Adipocyte (in vitro differentiated cells): ENCODE results near the gene DCTD.

Experiments used
- DNase-seq: peaks from one replicate; pipeline ENCODE4 v3.0.0-alpha.2; 2015; ENCODE audit warnings: low read depth
- H3K27me3 ChIP-seq: replicated peaks from 2 replicates; pipeline ENCODE4 v1.7.0; 2013; ENCODE audit warnings: mild to moderate bottlenecking, low read length, moderate library complexity; ENCODE audit not compliant: control insufficient read depth, insufficient read depth
- H3K36me3 ChIP-seq: 2 replicates; pipeline ENCODE4 v1.7.0; 2013; ENCODE audit warnings: low read length, mild to moderate bottlenecking, moderate library complexity; ENCODE audit not compliant: control insufficient read depth, insufficient read depth, severe bottlenecking
- H3K4me1 ChIP-seq: 2 replicates; pipeline ENCODE4 v1.7.0; 2013; ENCODE audit warnings: mild to moderate bottlenecking, low read length, moderate library complexity; ENCODE audit not compliant: control insufficient read depth, insufficient read depth
- H3K4me3 ChIP-seq: 2 replicates; pipeline ENCODE4 v1.7.0; 2013; ENCODE audit warnings: mild to moderate bottlenecking, low read length, moderate library complexity
- H3K9ac ChIP-seq: 2 replicates; pipeline ENCODE4 v1.7.0; 2013; ENCODE audit warnings: mild to moderate bottlenecking, low read length, moderate library complexity
- H3K9me3 ChIP-seq: 2 replicates; pipeline ENCODE4 v1.7.0; 2013; ENCODE audit warnings: mild to moderate bottlenecking, low read length, moderate library complexity; ENCODE audit not compliant: control insufficient read depth

DCTD gene

DNA sequence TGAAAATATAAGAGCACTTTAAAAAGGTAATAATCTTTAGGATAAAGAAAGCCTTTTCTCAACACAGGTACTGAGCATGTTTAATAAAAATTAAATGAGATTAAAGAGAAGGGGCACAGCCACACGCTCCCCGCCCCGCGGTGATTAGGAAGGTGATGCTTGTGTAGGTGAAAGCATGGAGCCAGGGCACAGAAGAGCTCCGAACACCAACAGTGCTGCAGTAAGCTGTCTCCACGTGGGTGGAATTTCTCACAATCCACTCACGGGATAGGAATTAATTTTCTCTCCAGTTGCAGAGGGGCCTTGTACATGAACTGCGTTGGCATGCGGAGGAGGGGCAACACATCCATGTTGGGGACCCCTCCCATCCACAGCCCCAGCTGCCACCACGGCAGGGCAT is 27.0 kb downstream of the DCTD start:
- no peak for DNase-seq
- H3K9ac ChIP-seq = no peak overlapping the region
- peaks cover 14% of the 10 kb centered on the region for H3K4me1 ChIP-seq
- no peak overlapping the region for H3K4me3 ChIP-seq
- H3K27me3 ChIP-seq = no peaks in the 10 kb centered on the region
- peaks cover under 1% of the 10 kb centered on the region for H3K9me3 ChIP-seq
- peaks cover 73% of the 10 kb centered on the region for H3K36me3 ChIP-seq

DNA sequence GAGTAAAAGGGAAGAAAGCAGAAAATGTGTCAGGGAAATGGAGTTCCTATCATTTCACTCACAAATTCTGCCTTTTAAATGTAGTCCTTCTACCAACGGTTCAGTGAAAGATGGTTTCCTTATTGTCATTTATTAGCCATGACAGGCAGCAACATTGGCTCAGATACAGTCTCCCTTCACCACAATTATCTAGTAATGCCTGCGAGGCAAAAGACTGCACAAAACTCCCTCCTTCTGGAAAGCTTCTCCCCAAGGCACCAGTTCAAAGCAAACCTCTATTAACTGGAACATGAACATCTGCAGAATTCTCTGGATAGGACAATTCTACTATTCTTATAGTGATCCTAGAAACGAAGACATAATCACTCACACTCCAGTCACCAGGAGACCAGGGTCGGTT is 28.3 kb downstream of the DCTD start:
- no peak overlapping the region for H3K9ac ChIP-seq
- H3K4me1 ChIP-seq = peaks cover 16% of the 10 kb centered on the region
- H3K9me3 ChIP-seq = peaks cover 6% of the 10 kb centered on the region
- H3K27me3 ChIP-seq = no peaks in the 10 kb centered on the region
- H3K36me3 ChIP-seq = peaks cover 68% of the 10 kb centered on the region
- no peak for DNase-seq
- H3K4me3 ChIP-seq = no peak overlapping the region

DNA sequence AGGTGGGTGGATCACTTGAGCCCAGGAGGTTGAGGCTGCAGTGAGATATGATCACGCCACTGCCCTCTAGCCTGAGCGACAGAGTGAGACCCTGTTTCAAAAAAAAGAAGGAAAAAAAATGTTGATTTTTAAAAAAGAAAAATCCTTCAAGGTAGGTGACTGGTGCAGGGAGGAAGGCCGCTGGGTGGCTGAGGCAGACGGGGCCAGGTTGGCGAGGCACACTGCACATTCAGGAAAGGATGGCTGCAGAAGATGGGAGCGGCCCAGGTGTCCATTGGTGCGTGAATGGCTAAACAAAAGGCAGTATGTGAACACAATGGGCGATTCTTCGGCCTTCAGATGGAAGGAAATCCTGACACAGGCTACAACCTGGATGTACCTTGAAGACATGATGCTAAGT is 30.4 kb downstream of the DCTD start:
- Histone ChIP-seq H3K4me1 (peaks cover 16% of the 10 kb centered on the region), H3K9ac (no peak overlapping the region), H3K4me3 (no peak overlapping the region), H3K36me3 (peaks cover 47% of the 10 kb centered on the region), H3K9me3 (peaks cover 6% of the 10 kb centered on the region), H3K27me3 (no peaks in the 10 kb centered on the region)
- DNase-seq = no peak

DNA sequence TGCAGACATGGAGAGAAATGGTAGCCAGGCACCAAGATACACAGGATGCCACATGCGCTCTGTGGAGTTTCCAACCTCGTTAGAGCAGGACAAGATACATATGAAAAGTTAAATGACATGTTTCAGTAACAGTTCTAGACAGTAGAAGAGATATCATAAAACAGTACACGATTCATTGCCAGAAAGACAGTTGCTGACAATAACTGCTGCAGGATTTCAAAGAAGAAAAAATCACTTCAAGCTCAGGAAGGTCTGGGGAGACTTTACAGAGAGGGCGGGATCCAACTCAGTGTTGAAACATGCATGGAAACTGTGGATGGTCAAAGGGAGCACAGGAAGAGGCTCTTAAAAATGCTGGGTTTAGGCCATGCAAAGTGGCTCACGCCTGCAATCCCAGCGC is 31.0 kb downstream of the DCTD start:
- H3K9me3 ChIP-seq = peaks cover 6% of the 10 kb centered on the region
- DNase-seq = no peak
- peak overlapping the region; percentile 2 for H3K9ac ChIP-seq
- H3K4me1 ChIP-seq = peaks cover 16% of the 10 kb centered on the region
- H3K27me3 ChIP-seq = no peaks in the 10 kb centered on the region
- H3K36me3 ChIP-seq = peaks cover 42% of the 10 kb centered on the region
- no peak overlapping the region for H3K4me3 ChIP-seq

DNA sequence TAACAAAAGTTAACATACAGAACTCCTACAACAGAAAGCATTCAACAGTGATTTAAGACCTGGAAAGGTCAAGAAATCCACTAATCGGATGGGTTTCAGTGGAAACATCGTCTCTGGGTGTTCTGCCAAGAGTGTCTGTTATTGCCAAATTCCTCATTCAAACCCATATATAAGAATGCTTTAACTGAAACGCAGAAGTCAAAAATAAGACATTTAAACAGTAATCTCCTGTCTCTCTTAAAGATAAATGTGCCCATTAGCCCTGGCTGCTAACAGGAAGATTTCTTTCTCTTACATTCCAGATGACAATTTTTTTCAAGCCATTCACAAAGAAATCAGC is 31.5 kb downstream of the DCTD start:
- H3K4me1 ChIP-seq = peaks cover 18% of the 10 kb centered on the region
- peak overlapping the region; percentile 2 for H3K9ac ChIP-seq
- no peak overlapping the region for H3K4me3 ChIP-seq
- DNase-seq = peak; percentile 29
- no peaks in the 10 kb centered on the region for H3K27me3 ChIP-seq
- H3K36me3 ChIP-seq = peaks cover 37% of the 10 kb centered on the region
- peaks cover 6% of the 10 kb centered on the region for H3K9me3 ChIP-seq

DNA sequence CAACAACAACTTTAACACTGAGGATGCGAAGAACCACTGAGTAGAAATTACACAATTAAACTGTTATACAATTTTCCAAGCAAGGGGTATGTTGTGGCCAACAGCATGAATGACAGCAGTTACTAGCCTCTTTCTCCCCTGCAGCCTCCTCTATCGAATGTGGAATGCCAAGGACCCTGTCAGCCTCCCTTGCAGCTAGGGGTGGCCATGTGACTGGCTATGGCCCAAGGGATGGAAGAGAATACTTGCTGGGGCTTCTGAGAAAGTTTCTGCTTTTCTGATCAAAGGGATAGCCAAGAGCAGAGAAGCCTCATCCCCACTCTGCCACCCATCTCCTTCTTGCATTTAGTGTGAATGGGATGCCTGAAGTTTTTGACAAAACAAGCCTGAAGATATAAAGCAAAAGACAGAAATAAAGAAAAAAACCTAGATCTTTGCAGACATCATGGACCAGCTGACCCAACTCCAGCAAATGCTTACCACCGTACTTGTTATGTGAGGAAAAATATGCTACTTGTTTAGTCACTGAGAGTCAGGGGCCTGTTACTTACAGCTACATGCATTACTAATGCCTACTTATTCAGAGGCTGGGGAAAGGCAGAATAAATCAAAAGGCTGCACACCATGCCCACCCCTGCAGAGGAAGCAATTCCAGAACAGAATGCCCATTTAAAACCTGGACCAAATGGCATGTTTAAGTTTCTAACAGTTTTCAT is 32.0 kb downstream of the DCTD start:
- H3K9me3 ChIP-seq = peaks cover 6% of the 10 kb centered on the region
- H3K27me3 ChIP-seq = no peaks in the 10 kb centered on the region
- peaks cover 31% of the 10 kb centered on the region for H3K36me3 ChIP-seq
- no peak for DNase-seq
- H3K9ac ChIP-seq = no peak overlapping the region
- H3K4me1 ChIP-seq = peaks cover 23% of the 10 kb centered on the region
- no peak overlapping the region for H3K4me3 ChIP-seq

DNA sequence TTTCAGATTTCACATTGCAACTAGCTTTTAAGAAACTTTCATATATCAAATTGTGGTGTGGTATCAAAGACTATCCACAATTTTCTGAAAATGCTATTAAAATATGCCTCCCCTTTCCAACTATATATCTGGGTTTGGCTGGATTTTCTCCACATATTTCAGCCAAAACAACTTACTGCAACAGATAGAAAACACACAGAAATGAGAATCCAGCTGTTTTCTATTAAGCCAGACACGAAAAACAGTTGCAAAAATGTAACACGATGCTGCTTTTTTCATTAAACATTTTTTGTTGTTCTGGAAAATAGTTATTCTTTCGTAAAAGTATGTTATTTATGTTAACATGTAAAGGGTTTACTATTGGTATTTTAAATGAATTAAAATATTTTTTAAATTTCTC is 33.1 kb downstream of the DCTD start:
- peak; percentile 85 for DNase-seq
- H3K27me3 ChIP-seq = no peaks in the 10 kb centered on the region
- H3K36me3 ChIP-seq = peaks cover 20% of the 10 kb centered on the region
- H3K4me3 ChIP-seq = no peak overlapping the region
- H3K9me3 ChIP-seq = peaks cover 6% of the 10 kb centered on the region
- peaks cover 26% of the 10 kb centered on the region for H3K4me1 ChIP-seq
- no peak overlapping the region for H3K9ac ChIP-seq

DNA sequence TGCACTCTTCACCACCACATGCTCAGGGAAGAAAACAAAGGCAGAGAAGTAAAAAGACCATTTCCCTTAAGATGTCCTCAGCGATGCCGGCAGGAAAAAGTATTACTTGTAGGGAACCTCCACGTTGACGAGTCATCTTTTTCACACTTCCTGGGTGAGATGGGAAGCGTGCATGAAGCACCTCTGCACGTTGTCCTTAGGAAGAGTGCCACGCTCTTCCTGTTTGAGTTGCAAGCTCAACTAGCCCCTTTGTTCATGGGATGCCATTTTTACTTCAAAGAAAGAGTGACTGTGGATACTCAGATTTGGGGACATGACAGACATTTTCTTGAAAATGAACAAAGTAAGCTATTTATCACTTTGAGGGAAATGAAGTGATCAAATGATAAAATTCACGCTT is 33.8 kb downstream of the DCTD start:
- H3K9ac ChIP-seq = no peak overlapping the region
- H3K9me3 ChIP-seq = peaks cover 6% of the 10 kb centered on the region
- H3K4me1 ChIP-seq = peaks cover 26% of the 10 kb centered on the region
- H3K4me3 ChIP-seq = no peak overlapping the region
- peaks cover 13% of the 10 kb centered on the region for H3K36me3 ChIP-seq
- no peaks in the 10 kb centered on the region for H3K27me3 ChIP-seq
- no peak for DNase-seq

DNA sequence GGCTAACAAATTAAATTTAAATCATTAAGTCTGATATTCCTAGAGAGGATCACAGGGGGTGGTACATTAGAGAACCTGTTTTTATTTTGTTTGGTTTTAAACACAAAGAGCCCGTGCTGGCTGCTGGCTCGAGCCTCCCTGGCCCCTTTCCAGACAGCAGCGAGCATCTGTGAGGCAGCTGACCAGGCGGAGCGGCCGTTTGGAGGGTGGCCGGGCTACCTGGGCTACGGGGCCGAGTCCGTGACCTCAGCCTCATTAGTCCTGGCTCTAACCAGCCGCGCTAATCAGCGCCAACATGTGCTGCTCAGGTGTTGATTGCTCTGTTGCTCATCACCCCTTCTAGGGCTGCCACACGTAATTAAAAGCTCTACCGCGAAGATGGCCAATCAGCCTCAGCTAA is 35.3 kb downstream of the DCTD start:
- peaks cover 6% of the 10 kb centered on the region for H3K9me3 ChIP-seq
- peaks cover 10% of the 10 kb centered on the region for H3K36me3 ChIP-seq
- H3K4me1 ChIP-seq = peaks cover 26% of the 10 kb centered on the region
- no peaks in the 10 kb centered on the region for H3K27me3 ChIP-seq
- DNase-seq = no peak
- no peak overlapping the region for H3K9ac ChIP-seq
- no peak overlapping the region for H3K4me3 ChIP-seq

DNA sequence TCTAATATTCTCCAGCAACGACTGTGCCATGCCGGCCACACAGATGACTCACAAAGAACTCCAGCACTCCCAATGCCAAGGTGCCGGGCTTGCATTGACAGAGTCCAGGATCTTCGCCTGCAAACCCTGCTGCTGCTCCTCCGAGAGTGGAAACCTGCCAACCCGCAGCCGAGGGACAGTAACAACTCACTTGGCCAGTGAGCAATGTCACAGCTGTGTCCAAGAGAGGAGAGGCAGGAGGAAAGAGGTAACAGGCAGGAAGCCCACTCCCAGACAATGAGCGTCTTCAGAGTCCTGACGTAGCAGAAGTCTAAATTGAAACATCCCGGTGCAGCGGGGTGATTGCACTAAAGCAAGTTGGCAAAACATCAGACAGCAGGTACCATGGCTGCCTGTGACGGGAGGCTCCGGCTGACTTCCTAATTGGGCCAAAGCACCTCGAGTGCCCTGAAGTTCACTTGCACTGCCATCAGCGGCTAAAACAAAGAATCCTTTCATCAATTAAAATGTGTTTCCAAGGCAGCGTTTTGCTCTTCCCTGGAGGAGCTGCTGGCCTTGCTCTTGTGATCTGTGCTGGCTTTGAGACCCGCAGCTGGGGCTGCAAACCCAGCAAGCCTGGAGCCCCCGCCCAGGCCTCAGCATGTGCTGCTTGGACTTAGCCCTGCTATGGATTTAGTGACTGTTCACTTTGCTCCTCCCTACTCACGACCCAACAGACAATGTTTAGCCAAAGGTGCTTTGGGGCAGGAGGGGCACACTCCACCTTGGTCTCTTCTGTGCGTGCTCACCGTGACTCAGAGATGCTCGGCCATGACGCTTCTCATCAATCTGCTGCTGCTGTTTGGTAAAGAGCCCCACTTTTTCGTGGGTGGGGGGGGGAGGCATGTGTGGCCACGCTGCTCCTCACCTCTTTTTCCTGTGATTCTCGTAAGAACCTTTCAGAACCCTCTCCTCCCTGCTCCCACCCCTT is 36.5 kb downstream of the DCTD start:
- peaks cover 6% of the 10 kb centered on the region for H3K9me3 ChIP-seq
- H3K4me1 ChIP-seq = peaks cover 17% of the 10 kb centered on the region
- DNase-seq = no peak
- no peak overlapping the region for H3K4me3 ChIP-seq
- H3K27me3 ChIP-seq = no peaks in the 10 kb centered on the region
- H3K9ac ChIP-seq = no peak overlapping the region
- peaks cover 10% of the 10 kb centered on the region for H3K36me3 ChIP-seq

DNA sequence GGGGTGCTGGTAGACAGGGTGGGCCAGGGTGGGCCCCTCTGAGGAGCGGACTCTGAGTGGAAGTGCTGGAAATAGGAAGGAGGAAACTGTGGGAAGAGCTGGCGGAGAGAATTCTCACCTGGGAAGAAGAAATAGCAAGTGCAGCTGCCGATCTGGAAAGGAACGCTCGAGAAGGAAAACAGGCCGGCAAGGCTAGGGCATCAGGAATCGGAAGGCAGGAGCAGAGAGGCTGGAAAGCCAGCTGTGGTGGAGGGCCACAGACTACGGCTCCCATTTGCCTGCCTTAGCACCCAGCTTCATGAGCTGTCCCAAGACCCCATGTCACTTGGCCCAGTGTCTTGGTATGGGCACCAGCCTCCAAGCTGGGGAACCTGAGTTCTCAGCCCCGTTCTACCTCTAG is 37.3 kb downstream of the DCTD start:
- DNase-seq = no peak
- Histone ChIP-seq H3K27me3 (no peaks in the 10 kb centered on the region), H3K9ac (no peak overlapping the region), H3K4me1 (peaks cover 9% of the 10 kb centered on the region), H3K36me3 (peaks cover 6% of the 10 kb centered on the region), H3K9me3 (peaks cover 3% of the 10 kb centered on the region), H3K4me3 (no peak overlapping the region)
